BLaER1 (cell line): ENCODE measurements around the gene PDE10A.
"Not testable (repeated sequence)": the region's sequence is repeated elsewhere in the genome, so short reads cannot be mapped to it uniquely, and the experiment has no call there.

Source experiments
- H3K27ac ChIP-seq: shearing (Covaris generic); formaldehyde crosslinking; 2 replicates; pipeline ENCODE4 v1.8.1; 2022
- H3K27me3 ChIP-seq: shearing (Covaris generic); formaldehyde crosslinking; 2 replicates; pipeline ENCODE4 v1.8.1; 2022
- H3K36me3 ChIP-seq: shearing (Covaris generic); formaldehyde crosslinking; 2 replicates; pipeline ENCODE4 v1.8.1; 2022
- H3K4me1 ChIP-seq: shearing (Covaris generic); formaldehyde crosslinking; 2 replicates; pipeline ENCODE4 v1.8.1; 2022
- H3K4me2 ChIP-seq: shearing (Covaris generic); formaldehyde crosslinking; 2 replicates; pipeline ENCODE4 v1.8.1; 2022
- H3K4me3 ChIP-seq: shearing (Covaris generic); formaldehyde crosslinking; 2 replicates; pipeline ENCODE4 v1.8.1; 2022
- H3K9ac ChIP-seq: shearing (Covaris generic); formaldehyde crosslinking; 2 replicates; pipeline ENCODE4 v1.8.1; 2022
- H3K9me3 ChIP-seq: shearing (Covaris generic); formaldehyde crosslinking; 2 replicates; pipeline ENCODE4 v1.8.1; 2022
- H4K20me1 ChIP-seq: shearing (Covaris generic); formaldehyde crosslinking; 2 replicates; pipeline ENCODE4 v1.8.1; 2022
- Cebpa-rat ChIP-seq: shearing (Covaris generic); IDR thresholded peaks from 2 replicates; pipeline ENCODE4 v1.8.1; 2022

The PDE10A gene

GRCh38 chr6:165597821-165598220, 65.2 kb downstream of the PDE10A start:
- H3K36me3 ChIP-seq = no peaks in the 10 kb centered on the region
- no peak for TF ChIP-seq Cebpa-rat
- H3K9ac ChIP-seq = no peak overlapping the region
- H4K20me1 ChIP-seq = no peaks in the 10 kb centered on the region
- no peak overlapping the region for H3K4me2 ChIP-seq
- H3K9me3 ChIP-seq = no peaks in the 10 kb centered on the region; the same call in 1 of the 2 replicates
- H3K4me1 ChIP-seq = no peaks in the 10 kb centered on the region
- H3K27me3 ChIP-seq = no peaks in the 10 kb centered on the region
- no peak overlapping the region for H3K27ac ChIP-seq
- no peak overlapping the region for H3K4me3 ChIP-seq

GRCh38 chr6:165594584-165595333, 68.3 kb downstream of the PDE10A start:
- Histone ChIP-seq H3K27ac (no peak overlapping the region), H3K4me1 (no peaks in the 10 kb centered on the region), H3K9ac (no peak overlapping the region), H3K27me3 (no peaks in the 10 kb centered on the region), H3K9me3 (no peaks in the 10 kb centered on the region; the same call in 1 of the 2 replicates), H3K4me2 (no peak overlapping the region), H3K36me3 (no peaks in the 10 kb centered on the region), H4K20me1 (no peaks in the 10 kb centered on the region), H3K4me3 (no peak overlapping the region)
- no peak for TF ChIP-seq Cebpa-rat

- not testable (repeated sequence) for H3K9ac ChIP-seq, H3K27me3 ChIP-seq, H3K27ac ChIP-seq, H4K20me1 ChIP-seq, H3K9me3 ChIP-seq, H3K36me3 ChIP-seq, H3K4me3 ChIP-seq, H3K4me1 ChIP-seq, H3K4me2 ChIP-seq
These were observed 70.1 kb downstream of the PDE10A start for GRCh38 chr6:165592947-165593346.

GRCh38 chr6:165588515-165588914, 74.5 kb downstream of the PDE10A start:
- H3K4me1 ChIP-seq = no peaks in the 10 kb centered on the region
- H3K36me3 ChIP-seq = no peaks in the 10 kb centered on the region

GRCh38 chr6:165587206-165587605, 75.8 kb downstream of the PDE10A start:
- Histone ChIP-seq H3K4me3 (no peak overlapping the region), H3K27me3 (no peaks in the 10 kb centered on the region), H3K27ac (no peak overlapping the region), H3K9ac (no peak overlapping the region), H3K4me1 (no peaks in the 10 kb centered on the region), H4K20me1 (no peaks in the 10 kb centered on the region), H3K4me2 (no peak overlapping the region), H3K36me3 (no peaks in the 10 kb centered on the region), H3K9me3 (peaks cover 6% of the 10 kb centered on the region)
- TF ChIP-seq Cebpa-rat = no peak

More at GRCh38 chr6:165588515-165588914, 74.5 kb downstream of the PDE10A start:
- Histone ChIP-seq H4K20me1 (no peaks in the 10 kb centered on the region), H3K27me3 (no peaks in the 10 kb centered on the region), H3K27ac (no peak overlapping the region), H3K9ac (no peak overlapping the region), H3K4me3 (no peak overlapping the region), H3K4me2 (no peak overlapping the region), H3K9me3 (peaks cover 6% of the 10 kb centered on the region)
- TF ChIP-seq Cebpa-rat = no peak

GRCh38 chr6:165586706-165587105, 76.3 kb downstream of the PDE10A start:
- no peak overlapping the region for H3K4me3 ChIP-seq
- no peak overlapping the region for H3K9ac ChIP-seq
- no peaks in the 10 kb centered on the region for H4K20me1 ChIP-seq
- TF ChIP-seq Cebpa-rat = no peak
- H3K9me3 ChIP-seq = peaks cover 6% of the 10 kb centered on the region
- H3K27ac ChIP-seq = no peak overlapping the region
- H3K4me2 ChIP-seq = no peak overlapping the region
- no peaks in the 10 kb centered on the region for H3K4me1 ChIP-seq
- H3K27me3 ChIP-seq = no peaks in the 10 kb centered on the region
- no peaks in the 10 kb centered on the region for H3K36me3 ChIP-seq

- Histone ChIP-seq H4K20me1 (no peaks in the 10 kb centered on the region), H3K36me3 (no peaks in the 10 kb centered on the region), H3K4me3 (no peak overlapping the region), H3K9ac (no peak overlapping the region), H3K27me3 (no peaks in the 10 kb centered on the region), H3K27ac (no peak overlapping the region), H3K9me3 (peaks cover 6% of the 10 kb centered on the region), H3K4me2 (no peak overlapping the region), H3K4me1 (no peaks in the 10 kb centered on the region)
- no peak for TF ChIP-seq Cebpa-rat
These were observed 78.0 kb downstream of the PDE10A start for GRCh38 chr6:165585060-165585459.

GRCh38 chr6:165584541-165584940, 78.5 kb downstream of the PDE10A start:
- Histone ChIP-seq H3K36me3 (no peaks in the 10 kb centered on the region), H3K9me3 (peaks cover 6% of the 10 kb centered on the region), H4K20me1 (no peaks in the 10 kb centered on the region), H3K4me1 (no peaks in the 10 kb centered on the region), H3K4me2 (no peak overlapping the region), H3K4me3 (no peak overlapping the region), H3K27ac (no peak overlapping the region), H3K9ac (no peak overlapping the region), H3K27me3 (no peaks in the 10 kb centered on the region)
- TF ChIP-seq Cebpa-rat = no peak

- TF ChIP-seq Cebpa-rat = no peak
- no peak overlapping the region for H3K4me3 ChIP-seq
These were observed 81.4 kb downstream of the PDE10A start for GRCh38 chr6:165581678-165582077.

GRCh38 chr6:165580136-165580535, 82.9 kb downstream of the PDE10A start:
- H3K27ac ChIP-seq = no peak overlapping the region
- H3K36me3 ChIP-seq = no peaks in the 10 kb centered on the region
- peaks cover 1% of the 10 kb centered on the region; the same call in 1 of the 2 replicates for H3K9me3 ChIP-seq
- TF ChIP-seq Cebpa-rat = no peak
- no peak overlapping the region for H3K9ac ChIP-seq
- H3K4me2 ChIP-seq = no peak overlapping the region
- H4K20me1 ChIP-seq = no peaks in the 10 kb centered on the region
- no peak overlapping the region for H3K4me3 ChIP-seq
- H3K27me3 ChIP-seq = no peaks in the 10 kb centered on the region
- H3K4me1 ChIP-seq = no peaks in the 10 kb centered on the region

More at GRCh38 chr6:165581678-165582077, 81.4 kb downstream of the PDE10A start:
- Histone ChIP-seq H3K27me3 (no peaks in the 10 kb centered on the region), H3K36me3 (no peaks in the 10 kb centered on the region), H3K9me3 (peaks cover 6% of the 10 kb centered on the region), H3K9ac (no peak overlapping the region), H3K27ac (no peak overlapping the region), H3K4me1 (no peaks in the 10 kb centered on the region), H3K4me2 (no peak overlapping the region), H4K20me1 (no peaks in the 10 kb centered on the region)
